Upper lobe of left lung (tissue), 6 donors: Measurements from ENCODE around the gene ARPC1B. TPM values are rescaled to one million over a fixed set of nuclear protein-coding genes. Genes with fewer than 3 reads are reported as not detected.
"Not testable (repeated sequence)": the region's sequence is repeated elsewhere in the genome, so short reads cannot be mapped to it uniquely, and the experiment has no call there.

ENCODE experiments used
- ATAC-seq, 2 donors: fragments of 200-7000 bp; cut with Tn5 transposase; one replicate each; pipeline ENCODE4 v1.9.1; 2022; ENCODE audit warnings: mild to moderate bottlenecking in 2 of 2, moderate library complexity in 2 of 2; ENCODE audit not compliant: low FRiP score in 2 of 2
- DNase-seq, 2 donors: peaks; one replicate each; pipeline ENCODE4 v3.0.0-alpha.2; 2019 to 2020
- H3K27ac ChIP-seq, 4 donors: fragments of 200-600 bp; sonication (generic); one replicate each; pipeline ENCODE4 v1.5.1; 2016 to 2019
- H3K27me3 ChIP-seq, 4 donors: fragments of 200-600 bp; sonication (generic); one replicate each; pipeline ENCODE4 v1.5.1; 2017 to 2019
- H3K36me3 ChIP-seq, 4 donors: fragments of 200-600 bp; sonication (generic); one replicate each; pipeline ENCODE4 v1.5.1; 2016 to 2019
- H3K4me1 ChIP-seq, 4 donors: fragments of 200-600 bp; sonication (generic); one replicate each; pipeline ENCODE4 v1.5.1; 2018 to 2019
- H3K4me3 ChIP-seq, 4 donors: fragments of 200-600 bp; sonication (generic); one replicate each; pipeline ENCODE4 v1.5.1; 2017 to 2019; ENCODE audit warnings: mild to moderate bottlenecking in 2 of 4, moderate library complexity in 1 of 4
- H3K9me3 ChIP-seq, 4 donors: fragments of 200-600 bp; sonication (generic); one replicate each; pipeline ENCODE4 v1.5.1; 2018 to 2019
- EP300 ChIP-seq, 4 donors: sonication (generic); formaldehyde crosslinking; IDR thresholded peaks; one replicate each; pipeline ENCODE4 v1.5.1; 2017; ENCODE audit warnings: antibody characterized with exemption in 4 of 4, control low read depth in 2 of 4
- POLR2A ChIP-seq, 4 donors: fragments of 450-650 bp; IDR thresholded peaks; one replicate each; pipeline ENCODE4 v1.5.1; 2016 to 2017; ENCODE audit warnings: antibody characterized with exemption in 4 of 4, mild to moderate bottlenecking in 2 of 4
- POLR2AphosphoS5 ChIP-seq, 2 donors: sonication (generic); formaldehyde crosslinking; IDR thresholded peaks; one replicate each; pipeline ENCODE4 v1.5.1; 2017; ENCODE audit warnings: antibody characterized with exemption in 2 of 2
- WGBS, 2 donors: methylation state at CpG; one replicate each; pipeline ENCODE4 v1.1.5; 2017 to 2018; 5-methylcytosine and 5-hydroxymethylcytosine counted together
- total RNA-seq, 6 donors: library from RNA; depleted of rRNA in 4 of 6; stranded (reverse); fragments of >200 nt in 4 of 6; gene quantifications; one replicate each; pipeline versions ENCODE4 v1.1.0 to v1.2.1, GENCODE V29; 2016 to 2021
- TF ChIP-seq, protein P1 (sequence below), 6 experiments: fragments of 450-650 bp in 4 of 6; fragments of 200-600 bp in 2 of 6; sonication (generic) in 2 of 6; IDR thresholded peaks; one replicate each; pipeline ENCODE4 v1.5.1; 2016 to 2019; ENCODE audit warnings: antibody characterized with exemption in 6 of 6
- donor health status: DM: no; HTN: no; CAD: no; lungs with moderate emphysema.
- donor health status: DM: no; HTN: yes; CAD: no; lungs with severe emphysema.

Gene ARPC1B
- total RNA-seq, 6 donors from 2014 or later: 186 to 387 (median 304) TPM

DNA sequence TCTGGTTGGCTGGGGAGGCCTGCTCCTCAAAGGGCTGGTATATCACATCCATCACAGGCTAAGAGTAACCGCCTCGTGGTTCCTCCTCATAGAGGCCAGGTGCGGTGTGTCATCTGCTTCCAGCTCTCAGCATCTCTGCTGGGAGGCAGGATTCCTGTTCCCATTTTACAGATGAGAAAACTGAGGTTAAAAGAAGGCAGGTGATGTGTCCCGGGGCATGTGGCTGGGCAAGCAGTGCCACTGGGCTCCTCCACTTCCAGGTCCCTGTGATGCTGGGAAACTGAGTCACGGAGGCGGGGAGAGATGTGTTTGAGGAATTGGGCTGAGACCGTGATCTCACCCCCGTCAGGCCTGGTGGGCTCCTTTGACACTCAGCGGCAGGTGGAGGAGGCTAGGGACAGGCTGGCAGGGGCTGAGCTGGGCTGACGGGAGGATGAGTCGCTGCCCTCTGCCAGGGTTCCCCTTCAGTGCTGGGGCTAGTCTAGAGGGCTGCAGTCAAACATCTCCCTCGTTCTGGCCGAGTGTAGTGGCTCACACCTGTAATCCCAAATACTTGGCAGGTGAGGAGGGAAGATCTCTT, 9.4 kb downstream of the ARPC1B start:
- Histone ChIP-seq H3K4me1 (peaks cover 30 to 38% (median 34%) of the 10 kb centered on the region in 4 donors), H3K36me3 (peaks cover 11 to 55% (median 35%) of the 10 kb centered on the region in 4 donors), H3K27me3 (no peaks in the 10 kb centered on the region), H3K4me3 (no peak overlapping the region), H3K9me3 (no peaks in the 10 kb centered on the region), H3K27ac (no peak overlapping the region)
- TF ChIP-seq POLR2A (IDR thresholded peaks at IDR 0.05) (no peak), EP300 (IDR thresholded peaks at IDR 0.05) (no peak), POLR2AphosphoS5 (IDR thresholded peaks at IDR 0.05) (no peak)
- TF ChIP-seq, protein P1, sequence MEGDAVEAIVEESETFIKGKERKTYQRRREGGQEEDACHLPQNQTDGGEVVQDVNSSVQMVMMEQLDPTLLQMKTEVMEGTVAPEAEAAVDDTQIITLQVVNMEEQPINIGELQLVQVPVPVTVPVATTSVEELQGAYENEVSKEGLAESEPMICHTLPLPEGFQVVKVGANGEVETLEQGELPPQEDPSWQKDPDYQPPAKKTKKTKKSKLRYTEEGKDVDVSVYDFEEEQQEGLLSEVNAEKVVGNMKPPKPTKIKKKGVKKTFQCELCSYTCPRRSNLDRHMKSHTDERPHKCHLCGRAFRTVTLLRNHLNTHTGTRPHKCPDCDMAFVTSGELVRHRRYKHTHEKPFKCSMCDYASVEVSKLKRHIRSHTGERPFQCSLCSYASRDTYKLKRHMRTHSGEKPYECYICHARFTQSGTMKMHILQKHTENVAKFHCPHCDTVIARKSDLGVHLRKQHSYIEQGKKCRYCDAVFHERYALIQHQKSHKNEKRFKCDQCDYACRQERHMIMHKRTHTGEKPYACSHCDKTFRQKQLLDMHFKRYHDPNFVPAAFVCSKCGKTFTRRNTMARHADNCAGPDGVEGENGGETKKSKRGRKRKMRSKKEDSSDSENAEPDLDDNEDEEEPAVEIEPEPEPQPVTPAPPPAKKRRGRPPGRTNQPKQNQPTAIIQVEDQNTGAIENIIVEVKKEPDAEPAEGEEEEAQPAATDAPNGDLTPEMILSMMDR (IDR thresholded peaks at IDR 0.05): no peak
- ATAC-seq (no peak), DNase-seq (no peak)
- WGBS, 2 donors: 84 to 92% methylated on average over 5 to 13 of the region's 13 CpGs

DNA sequence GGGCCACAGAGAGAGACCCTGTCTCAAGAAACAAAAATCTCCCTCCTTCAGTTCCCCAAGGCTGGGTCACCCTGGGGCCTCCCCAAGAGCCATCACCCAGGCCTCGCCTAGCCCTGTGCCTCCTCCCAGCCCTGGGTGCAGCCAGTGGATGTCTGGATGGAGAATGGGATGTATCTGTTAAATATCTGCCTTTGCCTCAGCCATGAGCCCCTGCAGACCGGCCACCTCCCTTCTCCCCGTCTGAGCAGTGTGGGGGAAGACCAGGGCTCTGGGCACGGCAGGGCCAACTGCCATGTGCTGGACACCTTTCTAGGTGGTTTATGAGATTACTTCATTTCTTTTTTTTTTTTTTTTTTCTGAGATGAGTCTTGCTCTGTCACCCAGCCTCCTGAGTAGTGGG, 10.0 kb downstream of the ARPC1B start:
- WGBS, 2 donors: 87 to 93% methylated on average over 4 of the region's 4 CpGs
- no peak for ATAC-seq

DNA sequence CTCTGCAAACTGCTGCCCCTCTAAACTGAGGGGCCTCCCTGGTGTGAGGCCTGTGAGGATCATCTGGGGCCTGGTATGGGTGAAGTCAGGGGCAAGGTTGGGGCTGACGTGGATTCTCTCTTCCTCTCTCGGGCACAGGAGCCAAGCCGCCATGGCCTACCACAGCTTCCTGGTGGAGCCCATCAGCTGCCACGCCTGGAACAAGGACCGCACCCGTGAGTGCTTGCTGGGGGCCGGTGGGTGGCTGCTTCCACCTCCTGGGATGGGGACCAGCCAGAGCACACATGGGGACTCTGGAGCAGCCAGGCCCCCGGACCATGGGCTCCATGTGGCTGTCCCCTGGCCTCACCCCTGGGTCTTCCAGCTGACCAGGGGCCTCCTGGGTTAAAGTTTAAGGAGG, 11.0 kb downstream of the ARPC1B start:
- WGBS, 2 donors: 61% methylated on average over 8 of the region's 8 CpGs; no CpG with 5 or more reads in 1 of the 2 donors
- Histone ChIP-seq H3K27me3 (no peaks in the 10 kb centered on the region), H3K27ac (peak overlapping the region in 1 of 4 donors; percentile 0), H3K4me3 (no peak overlapping the region), H3K4me1 (peaks cover 13 to 22% (median 17%) of the 10 kb centered on the region in 4 donors), H3K9me3 (no peaks in the 10 kb centered on the region), H3K36me3 (peaks cover 18 to 67% (median 51%) of the 10 kb centered on the region in 4 donors)
- ATAC-seq: no peak
- TF ChIP-seq EP300 (IDR thresholded peaks at IDR 0.05): no peak
- TF ChIP-seq, protein P1 (IDR thresholded peaks at IDR 0.05): no peak
- no peak for TF ChIP-seq POLR2A (IDR thresholded peaks at IDR 0.05)
- TF ChIP-seq POLR2AphosphoS5 (IDR thresholded peaks at IDR 0.05): no peak
- no peak for DNase-seq

More for the DNA sequence above, 10.0 kb downstream of the ARPC1B start:
- Histone ChIP-seq H3K9me3 (no peaks in the 10 kb centered on the region), H3K27me3 (no peaks in the 10 kb centered on the region), H3K4me1 (peaks cover 23 to 32% (median 27%) of the 10 kb centered on the region in 4 donors), H3K4me3 (no peak overlapping the region), H3K36me3 (peaks cover 11 to 62% (median 41%) of the 10 kb centered on the region in 4 donors), H3K27ac (no peak overlapping the region)
- no peak for DNase-seq
- no peak for TF ChIP-seq POLR2A (IDR thresholded peaks at IDR 0.05)
- no peak for TF ChIP-seq POLR2AphosphoS5 (IDR thresholded peaks at IDR 0.05)
- TF ChIP-seq, protein P1 (IDR thresholded peaks at IDR 0.05): no peak
- no peak for TF ChIP-seq EP300 (IDR thresholded peaks at IDR 0.05)

DNA sequence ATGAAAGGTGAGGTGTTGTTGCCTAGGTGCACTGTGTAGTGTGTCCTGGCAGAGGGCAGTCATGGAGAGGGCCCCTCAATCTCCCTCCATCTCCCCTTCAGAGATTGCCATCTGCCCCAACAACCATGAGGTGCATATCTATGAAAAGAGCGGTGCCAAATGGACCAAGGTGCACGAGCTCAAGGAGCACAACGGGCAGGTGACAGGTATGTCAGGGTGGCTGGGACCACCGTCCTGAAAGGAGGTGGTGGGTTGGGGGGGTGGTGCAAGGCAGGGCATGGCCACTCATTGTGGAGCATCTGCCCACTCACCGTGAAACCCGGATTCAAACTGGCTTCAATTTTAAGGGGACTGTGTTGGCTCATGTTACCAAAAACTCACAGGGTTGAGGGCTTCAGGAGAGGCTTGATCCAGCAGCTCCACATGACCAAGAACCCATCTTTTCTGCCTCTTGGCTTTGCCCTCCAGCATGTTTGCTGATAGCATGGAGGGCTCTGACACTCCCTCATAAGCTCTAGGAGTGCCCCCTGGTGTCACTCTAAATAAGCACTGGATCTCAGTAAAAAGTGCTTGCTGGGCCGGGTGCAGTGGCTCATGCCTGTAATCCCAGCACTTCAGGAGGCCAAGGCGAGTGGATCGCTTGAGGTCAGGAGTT, 12.2 kb downstream of the ARPC1B start:
- 89 to 91% methylated on average over 7 to 9 of the region's 9 CpGs for WGBS, 2 donors
- Histone ChIP-seq H3K4me3 (no peak overlapping the region), H3K4me1 (peaks cover 1 to 10% (median 5%) of the 10 kb centered on the region in 4 donors), H3K9me3 (no peaks in the 10 kb centered on the region), H3K27me3 (no peaks in the 10 kb centered on the region), H3K27ac (peak overlapping the region in 1 of 4 donors; percentile 11), H3K36me3 (peaks cover 24 to 70% (median 61%) of the 10 kb centered on the region in 4 donors)
- TF ChIP-seq POLR2A (IDR thresholded peaks at IDR 0.05): no peak
- TF ChIP-seq, protein P1 (IDR thresholded peaks at IDR 0.05): peak in 3 of 6 experiments; percentile 19 to 34 (median 25)
- DNase-seq: no peak
- peak; percentile 16 to 37 for ATAC-seq

DNA sequence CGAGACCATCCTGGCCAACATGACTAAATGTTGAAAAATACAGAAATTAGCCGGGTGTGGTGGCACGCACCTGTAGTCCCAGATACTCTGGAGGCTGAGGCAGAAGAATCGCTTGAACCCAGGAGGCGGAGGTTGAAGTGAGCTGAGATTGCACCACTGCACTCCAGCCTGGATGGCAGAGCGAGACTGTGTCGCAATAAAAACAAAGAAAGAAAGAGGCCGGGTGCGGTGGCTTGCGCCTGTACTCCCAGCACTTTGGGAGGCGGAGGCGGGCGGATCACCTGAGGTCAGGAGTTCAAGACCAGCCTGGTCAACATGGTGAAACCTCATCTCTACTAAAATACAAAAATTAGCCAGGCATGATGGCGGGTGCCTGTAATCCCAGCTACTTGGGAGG, 12.7 kb downstream of the ARPC1B start:
- not testable (repeated sequence) for H3K9me3 ChIP-seq, H3K4me3 ChIP-seq, DNase-seq, ATAC-seq, H3K27ac ChIP-seq, H3K4me1 ChIP-seq, H3K27me3 ChIP-seq
- 79 to 82% methylated on average over 14 of the region's 14 CpGs for WGBS, 2 donors
- peaks cover 24 to 74% (median 63%) of the 10 kb centered on the region in 4 donors for H3K36me3 ChIP-seq
